Fibroblast of villous mesenchyme (primary cell): Measurements from ENCODE around the gene FRRS1L. TPM values are rescaled to one million over a fixed set of nuclear protein-coding genes. Genes with fewer than 3 reads are reported as not detected.
A peak's percentile ranks its signal among the peaks of the same experiment; 100 is the strongest.

Experiments used
- DNase-seq: peaks from one replicate; pipeline ENCODE4 v3.0.0-alpha.2; 2010; ENCODE audit warnings: low read depth
- H3K4me3 ChIP-seq: 2 replicates; pipeline ENCODE4 v1.5.1; 2011; ENCODE audit warnings: low read depth, mild to moderate bottlenecking, low read length
- total RNA-seq: library from RNA; depleted of rRNA; stranded (reverse); fragments of >200 nt; gene quantifications from 2 replicates; pipeline ENCODE4 v1.2.3, GENCODE V29; 2012
- TF ChIP-seq, protein P1 (sequence below): IDR thresholded peaks from 2 replicates; pipeline ENCODE4 v1.5.1; 2012; ENCODE audit warnings: low read depth, mild to moderate bottlenecking, low read length; ENCODE audit not compliant: insufficient read depth

The FRRS1L gene
- total RNA-seq, 1 donor, result not detected

DNA sequence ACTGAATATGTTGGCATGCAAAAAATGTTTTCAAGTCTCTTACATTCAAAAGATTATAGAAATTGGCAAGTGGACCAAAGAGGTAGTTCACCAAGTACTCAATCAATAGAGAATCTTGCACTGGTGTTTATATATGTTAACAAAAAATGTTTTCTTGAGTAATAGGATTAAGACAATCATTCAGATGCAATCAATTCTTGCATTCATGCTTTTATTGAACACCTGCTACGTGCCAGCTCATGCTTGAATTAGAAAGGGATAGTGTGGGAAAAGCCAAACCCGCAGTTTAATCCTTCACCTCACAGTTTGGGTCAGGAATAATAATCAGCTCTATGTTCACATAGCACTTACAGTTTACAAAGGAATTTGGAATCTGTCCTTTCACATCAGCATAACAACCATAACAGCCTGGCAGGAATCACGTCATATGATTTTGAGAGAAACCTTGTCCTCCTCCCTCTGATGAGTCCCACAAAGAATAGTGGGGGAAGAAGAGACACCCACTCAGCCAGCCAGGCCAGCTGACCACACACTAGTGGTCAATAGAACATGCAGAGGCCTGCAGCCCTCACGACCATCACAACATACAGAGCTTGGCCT lies 36.8 kb upstream of the FRRS1L start:
- DNase-seq, result no peak
- no peak overlapping the region for H3K4me3 ChIP-seq
- TF ChIP-seq, protein P1, sequence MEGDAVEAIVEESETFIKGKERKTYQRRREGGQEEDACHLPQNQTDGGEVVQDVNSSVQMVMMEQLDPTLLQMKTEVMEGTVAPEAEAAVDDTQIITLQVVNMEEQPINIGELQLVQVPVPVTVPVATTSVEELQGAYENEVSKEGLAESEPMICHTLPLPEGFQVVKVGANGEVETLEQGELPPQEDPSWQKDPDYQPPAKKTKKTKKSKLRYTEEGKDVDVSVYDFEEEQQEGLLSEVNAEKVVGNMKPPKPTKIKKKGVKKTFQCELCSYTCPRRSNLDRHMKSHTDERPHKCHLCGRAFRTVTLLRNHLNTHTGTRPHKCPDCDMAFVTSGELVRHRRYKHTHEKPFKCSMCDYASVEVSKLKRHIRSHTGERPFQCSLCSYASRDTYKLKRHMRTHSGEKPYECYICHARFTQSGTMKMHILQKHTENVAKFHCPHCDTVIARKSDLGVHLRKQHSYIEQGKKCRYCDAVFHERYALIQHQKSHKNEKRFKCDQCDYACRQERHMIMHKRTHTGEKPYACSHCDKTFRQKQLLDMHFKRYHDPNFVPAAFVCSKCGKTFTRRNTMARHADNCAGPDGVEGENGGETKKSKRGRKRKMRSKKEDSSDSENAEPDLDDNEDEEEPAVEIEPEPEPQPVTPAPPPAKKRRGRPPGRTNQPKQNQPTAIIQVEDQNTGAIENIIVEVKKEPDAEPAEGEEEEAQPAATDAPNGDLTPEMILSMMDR, result no peak

DNA sequence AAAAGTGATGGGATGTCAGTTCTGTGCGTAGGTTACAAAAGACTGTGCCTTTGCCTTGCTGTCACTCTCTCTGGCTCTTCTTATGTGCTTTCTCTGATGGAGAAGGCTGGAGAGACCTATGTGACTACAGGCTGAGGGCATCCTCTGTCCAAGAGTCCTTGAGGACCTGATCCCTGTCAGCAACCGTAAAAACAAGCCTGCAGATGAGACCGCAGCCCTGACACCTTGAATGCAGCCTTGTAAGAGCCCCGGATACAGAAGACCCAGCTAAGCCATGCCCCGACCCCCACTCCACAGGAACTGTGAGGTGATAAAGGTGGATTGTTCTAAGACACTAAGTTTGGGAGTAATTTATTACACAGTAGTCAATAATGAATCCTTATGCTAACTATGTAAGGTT lies 32.6 kb upstream of the FRRS1L start:
- TF ChIP-seq, protein P1, result no peak
- no peak for DNase-seq
- no peak overlapping the region for H3K4me3 ChIP-seq

DNA sequence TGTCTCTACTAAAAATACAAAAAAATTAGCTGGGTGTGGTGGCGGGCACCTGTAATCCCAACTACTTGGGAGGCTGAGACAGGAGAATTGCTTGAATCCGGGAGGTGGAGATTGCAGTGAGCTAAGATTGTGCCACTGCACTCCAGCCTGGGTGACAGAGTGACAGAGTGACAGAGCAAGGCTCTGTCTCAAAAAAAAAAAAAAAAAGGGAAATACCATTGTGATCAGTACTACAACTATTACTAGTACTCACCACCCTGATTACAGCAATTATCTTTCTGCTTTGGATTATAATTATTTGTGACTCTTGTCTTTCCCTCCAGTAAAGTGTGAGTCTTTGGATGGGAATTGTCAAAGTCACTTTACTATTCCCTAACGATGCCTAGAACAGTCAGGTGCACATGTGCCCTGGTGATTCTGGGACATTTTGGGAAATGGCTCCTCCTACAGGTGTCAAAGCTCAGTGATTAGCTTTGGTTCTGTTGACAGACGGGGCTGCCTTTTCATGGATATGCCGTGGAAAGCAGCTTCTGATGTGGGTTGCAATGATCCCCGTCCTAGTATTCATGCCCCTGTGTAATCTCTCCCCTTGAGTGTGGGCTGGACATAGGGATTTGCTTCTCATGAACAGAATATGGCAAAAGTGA lies 31.8 kb upstream of the FRRS1L start:
- no peak overlapping the region for H3K4me3 ChIP-seq
- DNase-seq, result no peak
- TF ChIP-seq, protein P1, result peak; percentile 29

DNA sequence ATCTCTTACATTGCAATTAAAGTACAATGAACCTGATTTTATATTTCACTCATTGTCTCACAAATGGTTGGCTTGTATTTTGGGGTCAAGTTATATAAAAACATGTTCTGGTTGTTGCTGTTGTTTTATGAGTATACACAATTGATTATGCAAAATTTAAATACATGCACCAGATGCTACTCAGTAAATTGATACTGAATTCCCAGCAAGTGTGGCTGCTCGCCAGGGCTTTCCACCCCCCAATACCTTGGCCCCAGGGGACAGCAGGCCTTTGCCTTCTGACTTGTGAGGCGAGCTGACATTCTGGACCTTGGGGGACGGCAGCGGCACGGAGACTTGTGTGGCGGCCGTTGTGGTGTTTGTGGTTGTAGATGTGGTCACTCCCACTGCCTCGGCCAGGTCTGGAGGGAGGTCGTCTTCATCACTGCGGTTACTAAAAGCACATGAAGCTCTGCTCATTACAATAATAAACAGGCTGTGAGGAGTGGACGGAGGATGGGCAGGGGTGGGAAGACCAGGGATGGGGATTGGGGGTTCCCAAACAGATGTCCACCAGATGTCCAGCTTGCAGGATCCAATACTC lies 27.0 kb upstream of the FRRS1L start:
- TF ChIP-seq, protein P1, result no peak
- DNase-seq, result peak; percentile 28
- no peak overlapping the region for H3K4me3 ChIP-seq

DNA sequence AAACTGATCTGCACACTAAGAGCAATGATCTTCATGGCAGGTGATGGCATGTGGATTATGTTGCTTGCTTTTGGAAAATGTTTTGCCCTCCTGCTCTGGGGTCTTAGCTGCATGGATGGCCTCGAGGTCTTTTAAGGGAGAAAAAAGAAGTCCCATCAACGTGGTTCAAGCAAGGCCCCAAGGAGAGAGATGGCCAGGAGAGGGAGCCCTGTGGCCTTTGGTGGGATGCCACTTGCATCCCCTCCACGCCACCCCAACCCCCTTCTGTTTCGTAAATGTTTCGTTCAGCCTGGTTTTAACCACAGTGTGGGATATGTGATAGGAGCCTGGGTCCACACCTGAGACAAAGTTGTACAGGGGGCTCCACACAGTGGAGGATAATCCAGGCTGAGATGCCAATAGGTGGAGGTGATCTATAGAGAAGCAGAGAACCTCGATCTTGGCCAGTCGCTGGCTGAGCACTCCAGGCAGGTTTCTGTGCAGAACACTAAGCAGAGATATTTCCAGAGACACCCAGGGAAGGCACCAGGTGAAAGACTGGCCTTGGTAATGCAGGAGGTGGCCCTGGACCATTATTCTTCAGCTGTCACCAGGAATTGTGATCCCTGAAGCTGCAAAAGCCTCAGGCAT lies 25.8 kb upstream of the FRRS1L start:
- TF ChIP-seq, protein P1, result peak; percentile 33
- no peak for DNase-seq
- no peak overlapping the region for H3K4me3 ChIP-seq

DNA sequence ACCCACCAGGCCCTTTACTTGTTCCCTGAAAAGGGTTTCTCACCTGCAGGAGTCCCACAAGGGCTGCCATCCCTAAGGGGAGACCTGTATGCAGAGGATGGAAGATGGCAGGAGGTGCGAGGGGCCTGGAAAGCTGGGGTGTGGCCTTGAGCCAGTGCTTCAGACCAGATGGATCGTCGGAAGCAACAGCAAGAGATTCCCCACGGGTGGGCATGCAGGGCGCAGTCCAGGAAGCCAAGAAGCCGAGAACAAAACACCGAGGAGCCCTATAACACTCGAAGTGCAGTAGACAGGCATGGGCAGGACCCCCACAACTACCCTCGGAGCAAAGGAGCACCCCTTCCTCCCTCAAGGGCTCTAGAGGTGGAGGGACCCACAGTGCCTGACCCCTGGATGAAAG lies 24.7 kb upstream of the FRRS1L start:
- no peak overlapping the region for H3K4me3 ChIP-seq
- TF ChIP-seq, protein P1, result no peak
- no peak for DNase-seq
